HG03097 (cell line): ENCODE measurements around the gene ALCAM.
"Not testable (repeated sequence)": the region's sequence is repeated elsewhere in the genome, so short reads cannot be mapped to it uniquely, and the experiment has no call there.

ENCODE experiments used
- ATAC-seq: cut with Tn5 transposase; IDR thresholded peaks from one replicate; pipeline ENCODE4 v1.9.1; 2021; ENCODE audit not compliant: unreplicated experiment, low FRiP score

ALCAM gene

GRCh38 chr3:105385819-105386508, 19.3 kb downstream of the ALCAM start:
- ATAC-seq = peak; percentile 68

- no peak for ATAC-seq
Measured at GRCh38 chr3:105387122-105387751, 20.5 kb downstream of the ALCAM start.

- no peak for ATAC-seq
Measured at GRCh38 chr3:105388176-105388575, 21.5 kb downstream of the ALCAM start.

GRCh38 chr3:105389759-105390158, 23.1 kb downstream of the ALCAM start:
- not testable (repeated sequence) for ATAC-seq

DNA sequence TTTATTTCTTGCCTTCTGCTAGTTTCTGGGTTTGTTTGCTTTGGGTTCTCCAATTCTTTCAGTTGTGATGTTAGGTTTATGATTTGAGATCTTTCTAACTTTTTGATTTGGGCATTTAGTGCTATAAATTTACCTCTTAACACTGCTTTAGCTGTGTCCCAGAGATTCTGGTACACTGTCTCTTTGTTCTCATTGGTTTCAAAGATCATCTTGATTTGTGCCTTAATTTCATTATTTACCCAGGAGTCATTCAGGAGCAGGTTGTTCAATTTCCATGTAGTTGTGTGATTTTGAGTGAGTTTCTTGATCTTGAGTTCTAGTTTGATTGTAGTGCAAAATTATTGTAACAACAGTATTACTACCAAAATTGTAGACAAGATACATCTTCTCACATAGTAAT, 25.9 kb downstream of the ALCAM start:
- ATAC-seq = not testable (repeated sequence)

DNA sequence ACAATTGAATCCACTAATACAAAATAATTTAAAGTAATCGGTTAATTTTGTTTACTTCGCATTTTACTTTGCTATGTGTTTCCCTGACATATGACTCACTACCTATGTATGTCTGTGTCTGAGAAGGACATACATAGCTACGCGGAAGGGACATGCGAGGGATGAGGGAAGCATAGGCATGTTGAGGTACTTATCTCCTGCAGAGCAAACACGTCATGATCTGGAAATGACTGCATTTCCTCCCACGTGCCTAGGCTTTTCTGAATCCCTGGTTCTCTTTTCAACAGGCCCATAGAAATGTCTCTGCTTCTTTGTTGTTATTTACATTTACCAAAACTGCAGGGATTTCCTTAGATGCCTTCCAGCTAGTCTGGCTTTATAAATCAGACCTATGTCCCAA, 27.5 kb downstream of the ALCAM start:
- no peak for ATAC-seq

GRCh38 chr3:105397974-105398373, 31.3 kb downstream of the ALCAM start:
- no peak for ATAC-seq

DNA sequence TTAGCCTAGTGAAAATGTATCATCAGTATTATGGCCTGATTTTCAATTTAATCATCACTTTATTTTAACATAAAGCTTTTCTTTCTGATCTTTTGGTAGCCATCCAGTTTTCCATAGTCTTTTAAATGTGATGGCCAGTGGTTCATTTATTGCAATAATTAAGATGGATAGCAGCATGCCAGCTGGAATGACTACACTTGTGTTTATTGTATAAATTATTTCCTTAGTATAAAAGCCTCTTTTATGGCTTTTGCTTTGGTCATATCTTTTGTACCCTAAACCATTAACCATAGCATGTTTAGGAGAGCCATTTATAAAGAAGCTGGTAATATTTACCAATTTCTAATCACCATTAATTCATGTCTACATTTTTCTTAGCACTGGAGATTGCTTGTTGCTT, 31.7 kb downstream of the ALCAM start:
- ATAC-seq = no peak

DNA sequence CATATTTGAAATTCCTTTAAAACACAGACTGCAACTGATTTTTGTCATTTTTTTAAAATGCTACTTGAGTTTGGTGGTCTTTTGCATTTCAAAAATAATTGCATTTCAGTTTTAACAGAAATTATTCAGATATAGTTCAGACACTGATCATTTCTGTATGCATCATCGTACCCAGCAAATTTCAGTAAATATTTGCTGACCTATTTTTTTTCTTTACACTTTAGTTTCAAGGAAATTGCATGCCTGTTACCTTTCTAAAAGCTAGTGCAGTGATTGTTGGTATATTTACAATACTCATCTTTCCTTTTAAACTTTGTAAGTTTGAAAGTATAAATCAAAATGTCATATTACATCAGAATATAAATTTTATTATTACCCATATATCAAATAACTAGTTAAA, 32.4 kb downstream of the ALCAM start:
- no peak for ATAC-seq

DNA sequence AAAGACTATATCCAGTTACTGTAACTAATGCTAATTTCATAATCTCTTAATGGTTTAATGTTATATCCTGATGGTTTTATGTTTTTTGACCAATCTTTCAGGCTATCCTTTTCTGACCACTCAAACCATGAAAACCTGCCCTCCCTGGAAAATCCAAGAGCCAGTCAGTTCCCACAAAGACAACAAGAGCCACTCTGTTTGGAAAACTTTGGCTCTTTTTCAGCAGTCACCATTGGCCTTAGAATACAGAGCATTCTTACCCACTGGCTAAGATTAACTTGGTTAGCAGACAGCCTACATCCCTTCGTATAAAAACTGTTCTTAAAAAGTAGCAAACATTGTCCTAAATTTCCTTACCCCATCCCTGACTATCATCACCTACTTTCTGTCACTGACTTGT, 32.9 kb downstream of the ALCAM start:
- ATAC-seq = no peak

- ATAC-seq = no peak
Measured at GRCh38 chr3:105401254-105401653, 34.5 kb downstream of the ALCAM start.

GRCh38 chr3:105401691-105402149, 35.0 kb downstream of the ALCAM start:
- ATAC-seq = no peak

- no peak for ATAC-seq
Measured at GRCh38 chr3:105402287-105402801, 35.6 kb downstream of the ALCAM start.

- not testable (repeated sequence) for ATAC-seq
Measured at GRCh38 chr3:105403034-105403433, 36.3 kb downstream of the ALCAM start.

- no peak for ATAC-seq
Measured at GRCh38 chr3:105406268-105406667, 39.6 kb downstream of the ALCAM start.

GRCh38 chr3:105409364-105409763, 42.7 kb downstream of the ALCAM start:
- no peak for ATAC-seq

GRCh38 chr3:105413343-105413887, 46.7 kb downstream of the ALCAM start:
- no peak for ATAC-seq

DNA sequence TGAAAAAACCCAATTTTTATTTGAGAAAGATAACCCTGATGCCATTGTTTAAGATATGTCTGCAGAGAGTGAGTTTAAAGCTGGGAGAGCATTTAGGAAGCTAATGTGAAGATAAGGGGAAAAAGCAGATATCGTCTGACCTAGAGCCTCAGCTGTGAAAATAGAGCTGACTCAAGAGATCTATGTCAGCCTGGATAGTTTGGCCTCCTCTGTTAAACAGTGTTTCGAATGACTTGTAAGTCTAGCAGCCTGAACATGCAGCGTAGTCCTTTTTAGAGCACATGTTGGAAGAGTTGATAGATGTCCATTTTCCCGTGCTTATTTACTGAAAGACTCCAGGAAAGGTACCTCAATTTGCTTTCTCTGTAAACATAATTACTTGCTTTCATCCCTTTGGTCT, 48.1 kb downstream of the ALCAM start:
- ATAC-seq = no peak

GRCh38 chr3:105415951-105416350, 49.2 kb downstream of the ALCAM start:
- ATAC-seq = no peak

- ATAC-seq = no peak
Measured at GRCh38 chr3:105417525-105418289, 51.0 kb downstream of the ALCAM start.

- ATAC-seq = no peak
Measured at GRCh38 chr3:105422645-105423044, 55.9 kb downstream of the ALCAM start.
